ENCODE data around the gene RDH5. TPM values are rescaled to one million over a fixed set of nuclear protein-coding genes. Genes with fewer than 3 reads are reported as not detected.
A peak's percentile ranks its signal among the peaks of the same experiment; 100 is the strongest.

Gene RDH5
- total RNA-seq, 1 donor from 2014 or later = 3.6 TPM

DNA sequence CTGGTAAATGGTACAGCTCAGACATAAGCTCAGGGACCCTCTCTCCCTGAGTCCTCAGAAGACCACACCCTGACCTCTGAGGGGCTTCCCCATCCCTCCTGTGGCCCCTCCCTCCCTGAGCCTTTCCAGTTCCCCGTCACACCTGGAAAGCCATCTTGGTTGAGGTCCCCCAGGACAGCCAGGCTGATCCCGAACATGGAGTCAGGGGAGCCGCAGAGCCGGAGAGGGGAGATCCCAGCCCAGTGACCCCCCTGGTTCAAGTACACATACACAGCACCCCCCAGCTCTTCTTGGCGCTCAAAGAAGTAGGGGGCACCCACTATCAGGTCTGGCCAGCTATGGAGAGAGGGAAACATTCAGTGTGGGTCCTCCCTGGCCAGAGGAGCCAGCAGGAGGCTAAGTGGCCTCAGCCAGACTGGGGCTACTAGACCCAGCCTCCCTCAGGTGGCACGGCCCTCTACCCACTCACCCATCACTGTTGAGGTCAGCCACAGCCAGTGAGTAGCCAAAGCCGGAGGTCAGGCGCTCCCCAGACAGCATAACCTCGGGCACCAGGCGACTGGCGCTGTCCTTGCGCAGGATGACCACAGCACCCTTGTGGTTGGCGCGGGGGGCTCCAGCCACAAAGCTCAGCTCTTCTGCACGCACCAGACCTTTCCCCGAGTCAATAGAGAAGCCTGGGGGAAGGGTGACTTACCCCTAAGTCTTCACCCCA is 21.8 kb upstream of the RDH5 start:
- H3K4me1 ChIP-seq = peaks cover 2 to 24% of the 10 kb centered on the region in 2 donors
- H3K9me3 ChIP-seq = no peaks in the 10 kb centered on the region
- H3K27me3 ChIP-seq = no peaks in the 10 kb centered on the region
- H3K36me3 ChIP-seq = peaks cover 75 to 80% of the 10 kb centered on the region in 2 donors
- TF ChIP-seq, protein P1, sequence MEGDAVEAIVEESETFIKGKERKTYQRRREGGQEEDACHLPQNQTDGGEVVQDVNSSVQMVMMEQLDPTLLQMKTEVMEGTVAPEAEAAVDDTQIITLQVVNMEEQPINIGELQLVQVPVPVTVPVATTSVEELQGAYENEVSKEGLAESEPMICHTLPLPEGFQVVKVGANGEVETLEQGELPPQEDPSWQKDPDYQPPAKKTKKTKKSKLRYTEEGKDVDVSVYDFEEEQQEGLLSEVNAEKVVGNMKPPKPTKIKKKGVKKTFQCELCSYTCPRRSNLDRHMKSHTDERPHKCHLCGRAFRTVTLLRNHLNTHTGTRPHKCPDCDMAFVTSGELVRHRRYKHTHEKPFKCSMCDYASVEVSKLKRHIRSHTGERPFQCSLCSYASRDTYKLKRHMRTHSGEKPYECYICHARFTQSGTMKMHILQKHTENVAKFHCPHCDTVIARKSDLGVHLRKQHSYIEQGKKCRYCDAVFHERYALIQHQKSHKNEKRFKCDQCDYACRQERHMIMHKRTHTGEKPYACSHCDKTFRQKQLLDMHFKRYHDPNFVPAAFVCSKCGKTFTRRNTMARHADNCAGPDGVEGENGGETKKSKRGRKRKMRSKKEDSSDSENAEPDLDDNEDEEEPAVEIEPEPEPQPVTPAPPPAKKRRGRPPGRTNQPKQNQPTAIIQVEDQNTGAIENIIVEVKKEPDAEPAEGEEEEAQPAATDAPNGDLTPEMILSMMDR (IDR thresholded peaks at IDR 0.05) = no peak
- no peak overlapping the region for H3K4me3 ChIP-seq
- intact Hi-C loops (cut with DNase I) = no loop called here
- H3K27ac ChIP-seq = peak overlapping the region; percentile 42 to 47
- DNase-seq (ENCODE audit: low spot score in 2 of 2) = no peak

DNA sequence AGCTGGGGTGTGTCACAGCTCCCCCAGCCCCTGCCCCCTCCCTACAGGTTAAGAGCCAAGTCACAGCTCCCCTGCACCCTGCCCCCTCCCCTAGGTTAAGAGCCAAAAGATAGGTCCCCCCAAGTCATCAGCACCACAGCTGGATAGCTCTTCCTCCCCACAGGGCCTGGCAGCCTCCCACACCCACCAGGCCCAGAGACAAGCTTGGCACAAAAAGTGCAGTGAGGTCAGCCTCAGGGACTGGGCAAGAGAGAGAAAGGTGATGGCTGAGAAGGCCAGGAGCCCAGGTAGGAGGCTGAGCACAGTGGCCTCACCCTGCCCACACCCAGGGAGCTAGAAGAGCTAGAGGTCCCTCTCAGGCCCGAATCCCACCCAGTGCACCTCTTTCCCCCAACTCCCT is 21.2 kb upstream of the RDH5 start:
- TF ChIP-seq, protein P1 (IDR thresholded peaks at IDR 0.05) = no peak
- intact Hi-C loops (cut with DNase I) = no loop called here
- Histone ChIP-seq H3K4me3 (no peak overlapping the region), H3K4me1 (peaks cover 2 to 26% of the 10 kb centered on the region in 2 donors), H3K27me3 (no peaks in the 10 kb centered on the region), H3K36me3 (peaks cover 69 to 74% of the 10 kb centered on the region in 2 donors), H3K9me3 (no peaks in the 10 kb centered on the region), H3K27ac (peak overlapping the region; percentile 42 to 47)
- DNase-seq (ENCODE audit: low spot score in 2 of 2) = no peak

DNA sequence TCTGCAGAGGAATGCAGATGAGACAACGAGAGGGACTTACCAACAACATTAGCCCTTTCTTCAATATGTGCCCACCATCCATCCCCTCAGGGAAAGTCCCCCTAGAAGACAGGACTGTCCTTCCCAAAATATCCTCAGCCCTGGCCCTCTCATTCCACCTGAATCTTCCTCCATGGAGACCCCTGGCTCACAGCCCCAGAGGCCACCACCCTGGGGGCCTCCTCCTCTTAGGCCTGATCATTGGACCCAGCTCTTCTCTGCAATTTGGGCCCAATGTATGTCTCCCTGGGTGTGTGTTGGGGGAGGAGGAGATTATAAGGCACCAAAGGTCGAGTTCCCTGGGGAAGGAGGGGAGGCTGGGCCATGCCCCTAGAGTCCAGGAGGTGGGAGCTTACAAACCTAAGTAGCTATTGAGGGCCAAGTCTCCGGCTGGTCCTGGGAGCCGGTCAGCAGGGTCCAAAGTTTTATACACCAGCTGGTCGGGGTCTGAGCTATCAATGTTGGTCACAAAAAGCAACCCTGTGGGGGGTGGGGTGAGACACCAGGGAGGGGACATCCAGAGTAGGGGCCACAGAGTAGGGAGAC is 20.6 kb upstream of the RDH5 start:
- Histone ChIP-seq H3K9me3 (no peaks in the 10 kb centered on the region), H3K4me1 (peaks cover 2 to 28% of the 10 kb centered on the region in 2 donors), H3K27me3 (no peaks in the 10 kb centered on the region), H3K27ac (peak overlapping the region; percentile 42 to 47), H3K4me3 (no peak overlapping the region), H3K36me3 (peaks cover 63 to 68% of the 10 kb centered on the region in 2 donors)
- intact Hi-C loops (cut with DNase I) = loop anchor here (2.0 kb wide), 1 partner anchor 15 kb away; no protein-coding TSS in a partner anchor
- TF ChIP-seq, protein P1 (IDR thresholded peaks at IDR 0.05) = no peak
- DNase-seq (ENCODE audit: low spot score in 2 of 2) = no peak

DNA sequence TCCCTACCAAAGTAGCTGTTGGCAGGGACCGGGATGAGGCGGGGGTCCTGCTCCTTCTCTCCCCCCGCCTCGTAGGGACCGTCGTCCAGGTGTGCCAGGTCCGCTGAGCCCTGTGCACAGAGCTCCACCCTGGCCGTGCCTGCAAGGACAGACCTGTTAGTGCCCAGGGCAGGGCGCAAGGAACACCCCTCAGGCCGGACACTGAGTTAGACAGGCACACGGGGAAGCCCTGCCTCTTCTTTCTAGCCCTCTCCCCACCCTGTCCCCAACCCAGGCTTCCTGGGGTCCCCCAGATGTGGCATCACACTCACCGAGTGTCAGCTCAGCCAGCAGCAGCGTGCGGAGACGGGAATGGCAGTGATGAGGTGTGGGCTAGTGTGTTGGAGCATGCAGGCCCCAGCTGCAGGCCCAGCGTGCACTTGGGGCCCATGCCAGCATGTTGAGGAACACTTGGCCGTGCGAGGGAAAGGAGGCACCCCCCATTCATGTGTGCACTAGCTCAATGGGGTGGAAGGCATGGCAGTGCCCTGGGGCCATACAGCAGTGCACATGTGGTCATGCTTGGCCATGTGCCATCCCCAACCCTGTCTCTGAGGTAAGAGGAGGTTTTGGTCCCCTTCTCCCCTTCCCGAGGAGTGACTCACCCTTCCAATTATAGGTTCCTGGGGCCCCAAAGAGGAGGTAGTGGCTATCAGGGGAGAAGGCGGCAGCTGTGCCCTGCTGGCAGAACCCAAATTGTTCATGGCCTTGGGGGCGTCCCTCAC is 19.8 kb upstream of the RDH5 start:
- Histone ChIP-seq H3K27ac (peak overlapping the region; percentile 42 to 47), H3K36me3 (peaks cover 55 to 60% of the 10 kb centered on the region in 2 donors), H3K9me3 (no peaks in the 10 kb centered on the region), H3K4me3 (peak overlapping the region in 1 of 2 donors; percentile 19), H3K4me1 (peaks cover 2 to 32% of the 10 kb centered on the region in 2 donors), H3K27me3 (no peaks in the 10 kb centered on the region)
- TF ChIP-seq, protein P1 (IDR thresholded peaks at IDR 0.05) = no peak
- DNase-seq (ENCODE audit: low spot score in 2 of 2) = no peak
- intact Hi-C loops (cut with DNase I) = loop anchor here (2.0 kb wide), 1 partner anchor 16 kb away; no protein-coding TSS in a partner anchor

DNA sequence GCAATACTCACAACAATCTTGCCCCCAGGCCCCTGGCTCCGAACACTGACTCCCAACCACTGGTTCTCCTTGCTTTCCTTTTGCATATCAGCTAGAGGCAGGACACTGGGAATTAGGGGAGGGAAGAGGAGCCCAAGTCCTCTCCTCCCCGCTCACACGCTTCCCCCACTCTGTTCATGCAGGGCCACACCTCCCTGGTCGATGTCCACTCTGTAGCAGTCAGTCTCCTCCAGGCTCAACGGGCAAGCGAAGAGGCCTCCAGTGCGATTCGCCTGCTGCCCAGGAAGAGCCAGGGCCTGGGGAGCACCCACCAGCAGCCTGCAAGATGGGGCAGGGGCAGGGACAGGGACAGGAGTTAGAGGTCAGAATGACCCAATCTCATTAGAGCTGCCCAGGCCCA is 17.3 kb upstream of the RDH5 start:
- H3K4me3 ChIP-seq = peak overlapping the region in 1 of 2 donors; percentile 85
- peak overlapping the region; percentile 92 to 95 for H3K27ac ChIP-seq
- peaks cover 2 to 32% of the 10 kb centered on the region in 2 donors for H3K4me1 ChIP-seq
- H3K9me3 ChIP-seq = no peaks in the 10 kb centered on the region
- no peak for DNase-seq (ENCODE audit: low spot score in 2 of 2)
- no peaks in the 10 kb centered on the region for H3K27me3 ChIP-seq
- peaks cover 30 to 35% of the 10 kb centered on the region in 2 donors for H3K36me3 ChIP-seq
- intact Hi-C loops (cut with DNase I) = no loop called here
- TF ChIP-seq, protein P1 (IDR thresholded peaks at IDR 0.05) = no peak
